ENCODE measurements around the gene MARS2.

DNA sequence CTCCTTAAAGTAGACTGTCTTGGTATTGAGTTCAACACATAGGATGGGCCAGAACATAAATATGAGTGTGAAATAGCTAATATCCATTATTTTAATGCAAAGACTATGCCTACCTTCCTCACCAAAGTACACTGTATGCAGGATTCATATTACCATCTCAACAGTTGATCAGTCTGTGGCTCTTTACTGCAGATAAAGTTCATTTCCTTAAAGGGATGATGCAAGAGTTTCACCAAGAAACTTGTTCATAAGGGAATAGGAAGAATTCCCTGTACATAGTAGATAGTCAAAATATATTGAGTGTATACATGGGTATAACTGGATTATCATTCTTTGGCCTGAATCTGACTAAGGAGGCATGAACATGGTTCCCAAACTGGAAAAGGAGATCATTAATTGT is 35.0 kb downstream of the MARS2 start:
- TF ChIP-seq ZNF274 (IDR thresholded peaks at IDR 0.05; ENCODE audit: low read depth, low read length): no peak
- no peak for TF ChIP-seq YY1 (IDR thresholded peaks at IDR 0.05; ENCODE audit: insufficient read depth, insufficient read length)
- no peak for TF ChIP-seq SUZ12 (IDR thresholded peaks at IDR 0.05; ENCODE audit: extremely low read depth, insufficient read depth, insufficient read length)
